Activated naive CD8-positive, alpha-beta T cell treated with anti-CD3 and anti-CD28 coated beads, Interleukin-2, amount 10 ng/mL, durations not matched to agents 7 days and 5 days (primary cell): Measurements from ENCODE around the gene NEDD4. TPM values are rescaled to one million over a fixed set of nuclear protein-coding genes. Genes with fewer than 3 reads are reported as not detected.

Experiments
- ATAC-seq: fragments of 150-1000 bp; cut with Tn5 transposase; one replicate; pipeline ENCODE4 v1.10.0; 2021; ENCODE audit warnings: low read depth, moderate library complexity
- POLR2A ChIA-PET: fragments of 350-600 bp; sonication (Branson Sonifier 250); formaldehyde crosslinking; loops from one replicate; lab custom pipeline; 2021; ENCODE audit warnings: antibody characterized with exemption; lab: Charles Lee
- DNase-seq: peaks from one replicate; pipeline ENCODE4 v3.0.0; 2021
- H3K27ac Mint-ChIP-seq: one replicate; pipeline ENCODE4 v1.8.0; 2022; ENCODE audit warnings: mild to moderate bottlenecking, mixed read lengths
- H3K27me3 Mint-ChIP-seq: one replicate; pipeline ENCODE4 v1.8.0; 2022; ENCODE audit warnings: mild to moderate bottlenecking, moderate library complexity, mixed read lengths
- H3K36me3 Mint-ChIP-seq: one replicate; pipeline ENCODE4 v1.8.0; 2021; ENCODE audit warnings: mild to moderate bottlenecking, mixed read lengths
- H3K4me1 Mint-ChIP-seq: one replicate; pipeline ENCODE4 v1.8.0; 2021; ENCODE audit warnings: mixed read lengths
- H3K4me3 Mint-ChIP-seq: one replicate; pipeline ENCODE4 v1.8.0; 2022; ENCODE audit warnings: mild to moderate bottlenecking, moderate library complexity, mixed read lengths
- H3K9me3 Mint-ChIP-seq: one replicate; pipeline ENCODE4 v1.8.0; 2021; ENCODE audit warnings: mixed read lengths
- total RNA-seq, 2 experiments: library from RNA; stranded (reverse); gene quantifications; one replicate each; pipeline ENCODE4 v1.2.3, GENCODE V29; 2021

The NEDD4 gene
- total RNA-seq, 2 experiments from 2014 or later: 5.1 to 6.6 TPM

- Mint-ChIP-seq H3K36me3 (no peaks in the 10 kb centered on the region), H3K4me3 (no peak overlapping the region)
These were observed 5.1 kb upstream of the NEDD4 start for GRCh38 chr15:55998478-55998877.

GRCh38 chr15:55993804-55994560 lies 570 bp upstream of the NEDD4 start:
- Mint-ChIP-seq H3K4me3 (peak overlapping the region; percentile 63), H3K36me3 (peaks cover 2% of the 10 kb centered on the region), H3K4me1 (peaks cover 16% of the 10 kb centered on the region), H3K27me3 (peaks cover 42% of the 10 kb centered on the region), H3K9me3 (no peaks in the 10 kb centered on the region), H3K27ac (no peak overlapping the region)
- DNase-seq (no peak), ATAC-seq (no peak)
- POLR2A ChIA-PET: interaction anchor here (1.2 kb wide), 1 partner anchor 251 kb away, joined by 3 read pairs; no protein-coding TSS in a partner anchor

More at GRCh38 chr15:55998478-55998877, 5.1 kb upstream of the NEDD4 start:
- POLR2A ChIA-PET: no interaction called here
- peaks cover 59% of the 10 kb centered on the region for H3K27me3 Mint-ChIP-seq
- peaks cover 2% of the 10 kb centered on the region for H3K9me3 Mint-ChIP-seq
- H3K4me1 Mint-ChIP-seq: no peaks in the 10 kb centered on the region
- no peak overlapping the region for H3K27ac Mint-ChIP-seq
- ATAC-seq: no peak
- no peak for DNase-seq

GRCh38 chr15:55992769-55993110 lies 672 bp downstream of the NEDD4 start:
- Mint-ChIP-seq H3K9me3 (no peaks in the 10 kb centered on the region), H3K36me3 (peaks cover 6% of the 10 kb centered on the region), H3K27me3 (peaks cover 32% of the 10 kb centered on the region), H3K4me1 (peaks cover 16% of the 10 kb centered on the region), H3K27ac (peak overlapping the region; percentile 57), H3K4me3 (peak overlapping the region; percentile 90)
- no peak for DNase-seq
- no peak for ATAC-seq
- POLR2A ChIA-PET: interaction anchor here (1.3 kb wide), 1 partner anchor 250 kb away, joined by 4 read pairs; no protein-coding TSS in a partner anchor

DNA sequence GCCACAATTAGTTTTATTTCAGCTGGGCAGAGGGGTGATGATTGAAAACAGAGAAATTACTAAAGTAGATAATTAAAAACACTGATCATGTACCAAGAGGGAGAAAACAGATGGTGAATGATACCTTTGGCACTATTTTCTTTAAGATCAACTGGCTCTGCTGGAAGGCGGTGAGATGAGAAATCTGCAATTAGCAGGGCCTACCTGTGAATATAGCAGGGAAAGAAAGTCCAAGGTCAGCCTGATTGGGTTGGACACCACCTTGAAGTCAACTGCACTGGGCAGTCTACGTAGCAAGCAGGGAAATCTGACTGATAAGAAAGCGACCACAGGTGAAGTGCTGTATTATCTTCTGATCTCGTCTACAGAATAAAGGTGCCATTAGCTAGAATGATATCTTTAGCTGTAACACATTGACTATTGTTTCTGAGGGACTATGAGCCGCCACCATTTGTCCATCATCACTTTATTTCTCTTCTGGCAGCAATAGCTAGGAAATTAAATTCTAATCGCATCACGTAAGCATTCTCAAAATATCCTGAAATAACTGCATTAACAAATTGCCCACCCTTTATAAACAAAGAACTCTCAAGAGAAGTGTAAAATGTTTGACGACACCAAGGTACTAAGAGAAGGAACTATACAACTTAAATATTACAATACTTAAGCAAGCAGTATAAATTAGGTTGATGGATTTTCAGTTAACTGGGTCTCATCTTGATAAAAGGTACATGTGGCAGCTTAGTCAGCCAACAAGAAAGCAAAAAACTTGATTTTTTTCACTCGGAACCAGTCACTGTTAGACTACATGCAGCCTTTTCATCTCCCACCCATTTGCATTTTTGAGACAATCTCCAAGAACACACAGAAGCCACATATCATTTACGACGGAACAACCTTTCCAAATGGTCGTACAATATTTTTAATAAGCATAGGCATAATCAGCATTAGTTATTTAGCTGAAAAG lies 1.3 kb downstream of the NEDD4 start:
- Mint-ChIP-seq H3K36me3 (peaks cover 6% of the 10 kb centered on the region), H3K9me3 (no peaks in the 10 kb centered on the region), H3K4me3 (peak overlapping the region; percentile 90), H3K27me3 (peaks cover 29% of the 10 kb centered on the region), H3K27ac (no peak overlapping the region), H3K4me1 (peaks cover 16% of the 10 kb centered on the region)
- ATAC-seq (no peak), DNase-seq (no peak)
- POLR2A ChIA-PET: interaction anchor here (1.3 kb wide), 1 partner anchor 251 kb away, joined by 4 read pairs; no protein-coding TSS in a partner anchor

GRCh38 chr15:55990998-55991397 lies 2.4 kb downstream of the NEDD4 start:
- POLR2A ChIA-PET: no interaction called here
- DNase-seq (no peak), ATAC-seq (no peak)
- H3K27me3 Mint-ChIP-seq: peaks cover 18% of the 10 kb centered on the region
- peaks cover 16% of the 10 kb centered on the region for H3K4me1 Mint-ChIP-seq
- H3K27ac Mint-ChIP-seq: no peak overlapping the region
- H3K36me3 Mint-ChIP-seq: peaks cover 6% of the 10 kb centered on the region
- H3K4me3 Mint-ChIP-seq: no peak overlapping the region
- H3K9me3 Mint-ChIP-seq: no peaks in the 10 kb centered on the region

- no peak for DNase-seq
- Mint-ChIP-seq H3K36me3 (peaks cover 6% of the 10 kb centered on the region), H3K9me3 (no peaks in the 10 kb centered on the region), H3K27ac (no peak overlapping the region), H3K4me1 (peaks cover 16% of the 10 kb centered on the region), H3K4me3 (no peak overlapping the region), H3K27me3 (peaks cover 16% of the 10 kb centered on the region)
- no peak for ATAC-seq
- POLR2A ChIA-PET: no interaction called here
These were observed 2.9 kb downstream of the NEDD4 start for GRCh38 chr15:55990516-55990915.

GRCh38 chr15:55989383-55989782 lies 4.0 kb downstream of the NEDD4 start:
- DNase-seq: no peak
- H3K9me3 Mint-ChIP-seq: no peaks in the 10 kb centered on the region
- H3K36me3 Mint-ChIP-seq: peaks cover 6% of the 10 kb centered on the region
- POLR2A ChIA-PET: no interaction called here
- H3K4me1 Mint-ChIP-seq: peaks cover 16% of the 10 kb centered on the region
- no peak overlapping the region for H3K4me3 Mint-ChIP-seq
- peaks cover 5% of the 10 kb centered on the region for H3K27me3 Mint-ChIP-seq
- no peak overlapping the region for H3K27ac Mint-ChIP-seq
- ATAC-seq: no peak

- H3K27me3 Mint-ChIP-seq: no peaks in the 10 kb centered on the region
- no peak for ATAC-seq
- no peak for DNase-seq
- H3K4me3 Mint-ChIP-seq: no peak overlapping the region
- POLR2A ChIA-PET: no interaction called here
- H3K36me3 Mint-ChIP-seq: peaks cover 4% of the 10 kb centered on the region
- H3K27ac Mint-ChIP-seq: no peak overlapping the region
- H3K9me3 Mint-ChIP-seq: no peaks in the 10 kb centered on the region
- H3K4me1 Mint-ChIP-seq: no peaks in the 10 kb centered on the region
These were observed 11.7 kb downstream of the NEDD4 start for GRCh38 chr15:55981582-55982249.

GRCh38 chr15:55980511-55980910 lies 12.9 kb downstream of the NEDD4 start:
- Mint-ChIP-seq H3K9me3 (no peaks in the 10 kb centered on the region), H3K36me3 (peaks cover 6% of the 10 kb centered on the region)
- POLR2A ChIA-PET: no interaction called here

GRCh38 chr15:55977231-55977630 lies 16.2 kb downstream of the NEDD4 start:
- H3K27ac Mint-ChIP-seq: no peak overlapping the region
- POLR2A ChIA-PET: no interaction called here

More at GRCh38 chr15:55980511-55980910, 12.9 kb downstream of the NEDD4 start:
- ATAC-seq (no peak), DNase-seq (no peak)
- Mint-ChIP-seq H3K27ac (no peak overlapping the region), H3K4me3 (no peak overlapping the region), H3K4me1 (no peaks in the 10 kb centered on the region), H3K27me3 (no peaks in the 10 kb centered on the region)

DNA sequence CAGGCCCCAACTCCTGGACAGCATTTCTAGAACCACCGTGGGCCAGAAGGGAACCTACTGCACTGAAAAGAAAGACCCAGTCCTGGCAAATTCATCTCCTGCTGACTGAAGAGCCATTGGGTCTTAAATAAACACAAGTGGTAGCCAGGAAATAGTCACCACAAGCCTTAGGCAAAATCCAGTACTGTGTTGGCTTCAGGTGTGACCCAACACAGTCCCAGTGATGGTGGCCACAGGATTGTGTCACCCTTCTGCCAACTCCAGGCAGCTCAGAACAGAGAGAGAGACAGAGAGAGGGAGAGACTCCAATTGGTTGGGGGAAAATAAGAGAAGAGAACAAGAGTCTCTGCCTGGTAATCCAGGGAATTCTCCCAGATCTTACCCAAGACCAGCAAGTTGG lies 23.1 kb downstream of the NEDD4 start:
- ATAC-seq (no peak), DNase-seq (no peak)
- H3K36me3 Mint-ChIP-seq: peaks cover 9% of the 10 kb centered on the region
- no peaks in the 10 kb centered on the region for H3K27me3 Mint-ChIP-seq
- no peak overlapping the region for H3K27ac Mint-ChIP-seq
- H3K9me3 Mint-ChIP-seq: peaks cover 7% of the 10 kb centered on the region
- POLR2A ChIA-PET: no interaction called here
- H3K4me1 Mint-ChIP-seq: no peaks in the 10 kb centered on the region
- no peak overlapping the region for H3K4me3 Mint-ChIP-seq

More at GRCh38 chr15:55977231-55977630, 16.2 kb downstream of the NEDD4 start:
- H3K36me3 Mint-ChIP-seq: peaks cover 7% of the 10 kb centered on the region
- no peak overlapping the region for H3K4me3 Mint-ChIP-seq
- DNase-seq (no peak), ATAC-seq (no peak)
- H3K4me1 Mint-ChIP-seq: no peaks in the 10 kb centered on the region
- no peaks in the 10 kb centered on the region for H3K27me3 Mint-ChIP-seq
- no peaks in the 10 kb centered on the region for H3K9me3 Mint-ChIP-seq

- no peak overlapping the region for H3K4me3 Mint-ChIP-seq
- peaks cover 9% of the 10 kb centered on the region for H3K36me3 Mint-ChIP-seq
- H3K4me1 Mint-ChIP-seq: no peaks in the 10 kb centered on the region
- no peak overlapping the region for H3K27ac Mint-ChIP-seq
- H3K27me3 Mint-ChIP-seq: no peaks in the 10 kb centered on the region
- DNase-seq (no peak), ATAC-seq (no peak)
- peaks cover 7% of the 10 kb centered on the region for H3K9me3 Mint-ChIP-seq
- POLR2A ChIA-PET: no interaction called here
These were observed 23.8 kb downstream of the NEDD4 start for GRCh38 chr15:55969582-55969981.

DNA sequence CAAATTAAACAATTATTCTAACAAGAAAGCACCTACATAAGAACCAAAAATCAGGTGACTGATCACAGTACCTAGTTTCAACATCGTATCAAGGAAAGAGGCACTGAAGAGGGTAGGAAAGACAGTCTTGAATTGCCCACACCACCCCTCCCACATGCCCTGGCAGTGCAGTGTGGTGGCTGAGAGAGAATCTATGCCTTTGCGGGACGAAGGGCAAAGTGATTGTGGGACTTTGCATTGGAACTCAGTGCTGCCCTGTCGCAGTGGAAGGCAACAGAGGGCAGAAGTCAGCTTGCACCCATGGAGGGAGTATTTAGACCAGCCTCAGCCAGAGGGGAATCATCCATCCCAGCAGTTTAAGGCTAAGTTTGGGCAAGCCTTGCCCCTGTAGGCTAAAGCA lies 24.5 kb downstream of the NEDD4 start:
- no peaks in the 10 kb centered on the region for H3K4me1 Mint-ChIP-seq
- peaks cover 7% of the 10 kb centered on the region for H3K9me3 Mint-ChIP-seq
- no peak for ATAC-seq
- POLR2A ChIA-PET: no interaction called here
- no peak overlapping the region for H3K4me3 Mint-ChIP-seq
- no peaks in the 10 kb centered on the region for H3K27me3 Mint-ChIP-seq
- no peak overlapping the region for H3K27ac Mint-ChIP-seq
- H3K36me3 Mint-ChIP-seq: peaks cover 6% of the 10 kb centered on the region
- no peak for DNase-seq
